GM21390 (cell line): Measurements from ENCODE around the gene SAMHD1.
"Not testable (repeated sequence)": the region's sequence is repeated elsewhere in the genome, so short reads cannot be mapped to it uniquely, and the experiment has no call there.

Experiments
- ATAC-seq: cut with Tn5 transposase; IDR thresholded peaks from one replicate; pipeline ENCODE4 v1.9.1; 2021; ENCODE audit not compliant: unreplicated experiment

The SAMHD1 gene

DNA sequence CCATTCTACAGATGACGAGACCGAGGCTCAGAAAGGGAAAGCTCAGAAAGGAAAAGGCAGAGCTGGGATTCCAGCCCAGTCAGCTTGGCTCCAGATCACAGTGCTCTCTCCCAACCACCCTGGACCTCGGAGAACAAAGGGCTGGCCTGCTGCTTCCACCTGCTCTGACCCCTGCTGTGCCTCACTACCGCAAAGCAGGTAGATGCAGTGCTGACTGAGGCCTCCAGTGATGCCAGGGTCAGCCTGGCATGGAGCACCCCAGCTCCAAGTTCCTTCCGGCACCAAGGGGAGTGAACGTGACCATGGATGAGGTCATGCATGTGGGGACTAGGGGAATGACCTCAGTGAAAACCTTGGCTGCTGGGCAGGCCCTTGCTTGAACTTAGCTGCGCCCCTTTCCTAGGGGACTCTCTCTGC lies 96.3 kb downstream of the SAMHD1 start:
- no peak for ATAC-seq

DNA sequence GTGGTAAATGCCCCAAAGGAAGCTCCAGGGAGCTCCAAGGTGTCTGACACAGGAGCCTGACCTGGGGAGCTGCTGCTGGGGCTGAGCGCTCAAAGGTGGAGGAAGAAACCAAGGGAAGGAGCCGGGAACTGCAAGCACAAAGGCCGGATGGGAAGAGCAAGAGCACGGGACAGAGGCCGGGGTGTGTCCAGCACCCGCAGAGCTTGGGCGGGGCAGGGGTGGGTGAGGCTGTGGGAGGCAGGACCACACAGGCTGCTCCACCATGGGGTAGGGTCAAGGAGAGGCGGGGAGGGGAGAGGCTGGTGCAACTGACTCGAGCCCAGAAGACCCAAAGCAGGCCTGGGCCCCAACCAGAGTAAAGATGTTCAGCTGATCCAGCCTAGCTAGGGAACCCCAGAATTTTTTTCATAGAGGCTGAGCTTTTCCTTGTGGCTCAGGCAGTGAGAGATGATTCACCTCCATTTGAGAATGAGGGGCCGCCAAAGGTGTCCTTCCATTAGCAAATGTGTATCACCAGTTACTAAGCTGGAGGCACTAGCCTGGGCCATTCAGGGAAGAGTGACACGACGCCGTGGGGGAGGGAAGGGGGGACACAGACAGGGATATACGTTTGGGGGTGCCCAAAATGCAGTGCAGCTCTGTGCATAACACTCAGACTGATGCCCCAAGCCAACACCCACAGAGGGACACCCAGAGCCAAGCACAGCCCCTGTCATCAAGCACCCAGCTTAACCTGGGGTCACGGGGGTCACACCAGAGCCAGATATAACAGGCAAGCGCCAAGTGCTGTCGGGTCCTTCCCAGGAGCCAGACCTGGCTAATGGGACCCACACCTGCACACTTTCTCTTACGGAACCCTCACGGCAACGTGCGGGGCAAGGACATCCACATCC lies 96.9 kb downstream of the SAMHD1 start:
- ATAC-seq, result no peak

DNA sequence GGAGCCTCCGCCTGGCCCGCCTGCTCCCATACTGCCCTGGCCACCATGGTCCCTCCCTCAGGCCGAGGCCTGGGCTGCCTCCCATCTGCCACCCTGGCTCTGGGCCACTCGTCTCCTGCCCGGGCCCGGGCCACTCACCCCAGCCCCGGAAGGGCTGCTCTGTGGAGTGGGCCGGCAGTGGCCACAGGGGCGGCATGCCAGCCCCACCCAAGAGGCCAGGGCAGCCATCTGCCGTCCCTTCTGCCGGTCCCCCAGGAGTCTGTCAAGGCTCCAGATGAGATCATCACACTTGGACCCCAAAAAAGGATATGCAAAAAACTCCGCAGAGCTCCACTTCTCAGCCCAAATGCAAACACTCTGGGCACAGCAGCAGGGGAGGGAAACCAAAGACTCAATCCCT lies 99.3 kb downstream of the SAMHD1 start:
- no peak for ATAC-seq

DNA sequence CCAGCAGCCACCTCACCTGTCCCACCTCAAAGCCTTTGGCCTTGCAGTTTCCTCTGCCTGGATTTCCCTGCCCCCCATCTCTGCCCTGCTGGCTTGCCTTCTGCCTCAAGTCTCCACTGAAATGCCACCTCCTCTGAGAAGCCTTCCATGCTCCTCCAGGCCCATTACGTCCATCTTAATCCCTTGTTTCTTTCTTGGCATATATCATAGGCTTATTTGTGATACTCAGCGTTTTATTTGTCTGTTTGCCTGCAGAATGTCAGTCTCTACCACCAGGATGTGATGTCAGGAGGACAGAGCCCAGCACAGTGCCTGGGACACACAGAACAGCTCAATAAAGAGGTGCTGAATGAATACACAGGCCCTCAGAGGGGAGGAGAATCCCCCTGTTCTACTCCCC lies 100.0 kb downstream of the SAMHD1 start:
- ATAC-seq, result no peak

- no peak for ATAC-seq
Observed at GRCh38 chr20:36850759-36851158, 100.7 kb downstream of the SAMHD1 start.

DNA sequence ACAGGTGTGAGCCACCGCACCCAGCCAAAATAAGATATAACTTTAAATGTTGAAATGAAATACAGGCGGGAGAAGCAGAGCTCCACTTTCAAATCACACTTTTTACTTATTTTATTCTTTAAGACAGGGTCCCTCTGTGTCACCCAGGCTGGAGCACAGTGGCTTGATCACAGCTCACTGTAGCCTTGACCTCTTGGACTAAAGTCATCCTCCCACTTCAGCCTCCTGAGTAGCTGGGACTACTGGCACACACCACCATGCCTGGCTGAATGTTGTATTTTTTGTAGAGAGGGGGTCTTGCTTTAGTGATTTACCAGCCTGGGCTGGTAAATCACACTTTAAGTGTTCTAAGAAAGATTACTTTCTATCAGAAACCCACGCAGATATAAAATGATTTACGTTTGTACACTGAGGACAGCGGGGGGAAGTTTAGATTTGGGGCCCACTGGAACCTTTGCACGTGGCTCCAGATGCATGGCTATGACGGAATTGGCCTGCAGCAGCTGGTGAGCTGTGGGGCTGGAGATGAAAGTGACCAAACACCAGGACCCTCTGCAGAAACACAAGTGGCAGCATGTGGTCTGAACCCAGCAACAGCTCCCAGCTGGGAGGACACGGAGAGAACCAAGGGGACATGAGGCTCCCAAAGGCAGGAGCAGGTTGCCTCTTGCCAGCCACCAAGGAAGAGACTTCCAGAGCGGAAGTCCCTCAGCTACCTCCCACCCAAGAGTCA lies 102.0 kb downstream of the SAMHD1 start:
- no peak for ATAC-seq

DNA sequence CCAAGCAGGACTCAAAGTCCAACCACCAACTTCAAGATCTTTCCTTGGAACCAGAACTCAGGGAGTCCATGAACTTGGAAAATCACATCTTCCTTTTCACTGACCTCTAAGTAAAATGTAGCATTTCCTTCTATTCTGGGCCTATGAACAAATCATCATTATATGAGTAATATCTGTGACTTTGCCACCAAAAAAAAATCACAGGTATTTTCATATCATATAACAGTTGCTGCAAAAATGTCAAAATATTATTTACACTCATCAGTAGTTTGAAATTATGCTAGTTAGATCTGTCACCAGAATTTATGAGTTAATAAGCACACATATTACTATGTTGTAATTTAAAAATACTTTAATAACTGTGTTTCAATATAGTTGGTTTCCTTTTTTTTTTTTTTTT lies 102.8 kb downstream of the SAMHD1 start:
- ATAC-seq, result no peak

DNA sequence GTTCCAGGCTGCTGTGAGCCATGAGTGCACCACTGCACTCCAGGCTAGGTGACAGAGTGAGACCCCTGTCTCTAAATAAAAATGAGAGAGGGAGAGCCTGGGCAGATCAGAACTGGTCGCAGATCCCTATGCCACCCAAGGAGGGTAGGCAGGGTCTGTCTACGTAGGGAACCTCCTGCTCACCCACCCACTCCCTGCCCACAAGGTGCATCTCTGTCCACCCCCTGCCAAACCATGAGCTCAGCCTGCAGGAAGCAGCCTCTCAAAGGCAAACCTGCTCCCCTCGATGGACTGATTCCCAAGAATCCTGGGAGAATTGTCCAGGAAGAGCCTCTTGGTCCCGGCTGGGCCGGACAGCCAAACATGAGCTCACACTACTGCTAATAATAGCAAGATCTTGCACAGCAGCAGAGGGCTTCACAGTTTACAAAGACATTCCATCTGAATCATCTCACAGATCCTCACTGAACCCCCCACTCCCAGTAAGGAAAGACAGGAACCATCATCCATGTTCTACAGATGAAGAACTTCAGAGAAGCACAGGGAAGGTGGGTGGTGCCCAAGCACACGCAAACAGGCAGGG lies 103.3 kb downstream of the SAMHD1 start:
- no peak for ATAC-seq

- no peak for ATAC-seq
Observed at GRCh38 chr20:36847710-36848040, 103.8 kb downstream of the SAMHD1 start.

DNA sequence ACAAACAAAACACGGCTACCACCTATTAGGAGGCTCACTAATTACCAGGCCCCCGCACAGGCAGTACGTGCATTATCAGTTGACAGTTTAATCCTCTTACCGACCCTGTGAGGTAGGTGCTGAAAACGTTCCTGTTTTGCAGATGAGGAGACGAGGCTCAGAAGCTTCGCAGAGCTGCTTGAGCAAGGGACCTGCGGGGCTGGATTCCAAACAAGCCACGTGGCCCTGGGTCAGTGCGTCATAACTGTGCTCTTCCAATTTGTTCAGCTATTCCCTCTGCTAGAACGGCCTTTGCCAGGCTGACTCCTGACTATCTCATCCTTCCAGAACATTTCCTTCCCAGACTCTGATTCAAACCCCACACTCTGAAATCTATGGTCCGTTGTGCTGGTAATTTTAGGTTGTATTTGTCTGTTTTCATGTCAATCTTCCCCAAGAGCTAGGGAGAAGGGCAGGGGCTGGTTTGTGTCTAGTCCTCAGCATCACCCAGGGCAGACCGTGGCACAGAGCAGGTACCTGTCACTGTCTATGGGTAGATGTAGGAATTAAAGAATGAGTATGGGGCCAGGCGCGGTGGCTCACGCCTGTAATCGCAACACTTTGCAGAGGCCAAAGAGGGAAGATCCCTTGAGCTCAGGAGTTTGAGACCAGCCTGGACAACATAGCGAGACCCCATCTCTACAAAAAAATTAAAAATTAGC lies 104.3 kb downstream of the SAMHD1 start:
- no peak for ATAC-seq

- no peak for ATAC-seq
Observed at GRCh38 chr20:36845288-36845971, 106.1 kb downstream of the SAMHD1 start.

- not testable (repeated sequence) for ATAC-seq
Observed at GRCh38 chr20:36841030-36841429, 110.5 kb downstream of the SAMHD1 start.
